Measurements from ENCODE around the gene FMNL3.
"Not testable (repeated sequence)": the region's sequence is repeated elsewhere in the genome, so short reads cannot be mapped to it uniquely, and the experiment has no call there.

Gene FMNL3

GRCh38 chr12:49730050-49730449 is 22.8 kb upstream of the FMNL3 start:
- no peak for DNase-seq (ENCODE audit: low read depth)
- H3K4me3 ChIP-seq (ENCODE audit: low read depth, low read length), result no peak overlapping the region
- no peak for TF ChIP-seq CTCF (conservative IDR thresholded peaks at IDR 0.05; ENCODE audit: low read depth, low read length)

GRCh38 chr12:49728446-49728845 is 21.2 kb upstream of the FMNL3 start:
- H3K4me3 ChIP-seq (ENCODE audit: low read depth, low read length), result no peak overlapping the region
- TF ChIP-seq CTCF (conservative IDR thresholded peaks at IDR 0.05; ENCODE audit: low read depth, low read length), result no peak

GRCh38 chr12:49721355-49721754 is 14.2 kb upstream of the FMNL3 start:
- DNase-seq (ENCODE audit: low read depth); H3K4me3 ChIP-seq (ENCODE audit: low read depth, low read length): not testable (repeated sequence)

More at GRCh38 chr12:49728446-49728845, 21.2 kb upstream of the FMNL3 start:
- no peak for DNase-seq (ENCODE audit: low read depth)

- no peak for TF ChIP-seq CTCF (conservative IDR thresholded peaks at IDR 0.05; ENCODE audit: low read depth, low read length)
- no peak for DNase-seq (ENCODE audit: low read depth)
- no peak overlapping the region for H3K4me3 ChIP-seq (ENCODE audit: low read depth, low read length)
These were observed 13.0 kb upstream of the FMNL3 start for GRCh38 chr12:49720214-49720613.

- not testable (repeated sequence) for H3K4me3 ChIP-seq (ENCODE audit: low read depth, low read length)
These were observed 10.6 kb upstream of the FMNL3 start for GRCh38 chr12:49717800-49718199.

GRCh38 chr12:49716553-49716952 is 9.3 kb upstream of the FMNL3 start:
- TF ChIP-seq CTCF (conservative IDR thresholded peaks at IDR 0.05; ENCODE audit: low read depth, low read length), result no peak
- no peak for DNase-seq (ENCODE audit: low read depth)
- no peak overlapping the region for H3K4me3 ChIP-seq (ENCODE audit: low read depth, low read length)

More at GRCh38 chr12:49717800-49718199, 10.6 kb upstream of the FMNL3 start:
- not testable (repeated sequence) for DNase-seq (ENCODE audit: low read depth)

- DNase-seq (ENCODE audit: low read depth); H3K4me3 ChIP-seq (ENCODE audit: low read depth, low read length): not testable (repeated sequence)
These were observed 6.7 kb upstream of the FMNL3 start for GRCh38 chr12:49713952-49714351.

GRCh38 chr12:49708851-49709250 is 1.6 kb upstream of the FMNL3 start:
- no peak for TF ChIP-seq CTCF (conservative IDR thresholded peaks at IDR 0.05; ENCODE audit: low read depth, low read length)
- DNase-seq (ENCODE audit: low read depth), result no peak
- H3K4me3 ChIP-seq (ENCODE audit: low read depth, low read length), result no peak overlapping the region

- no peak for TF ChIP-seq CTCF (conservative IDR thresholded peaks at IDR 0.05; ENCODE audit: low read depth, low read length)
- DNase-seq (ENCODE audit: low read depth), result no peak
- no peak overlapping the region for H3K4me3 ChIP-seq (ENCODE audit: low read depth, low read length)
These were observed 575 bp upstream of the FMNL3 start for GRCh38 chr12:49707812-49708147.
